GM12891 (cell line): ENCODE measurements around the gene FAM229B. TPM values are rescaled to one million over a fixed set of nuclear protein-coding genes. Genes with fewer than 3 reads are reported as not detected.
A peak's percentile ranks its signal among the peaks of the same experiment; 100 is the strongest.

Experiments
- DNase-seq: peaks from one replicate; pipeline ENCODE4 v3.0.0; 2011; ENCODE audit warnings: low spot score; ENCODE audit not compliant: insufficient read length
- FAIRE-seq: peaks from 2 replicates; lab custom pipeline; 2011; peaks lifted over from hg19 to GRCh38; lab: Jason Lieb, UNC
- PAX5 ChIP-seq: IDR thresholded peaks from 2 replicates; pipeline ENCODE4 v1.6.1; 2011; ENCODE audit warnings: low read length, moderate library complexity, mild to moderate bottlenecking; ENCODE audit not compliant: insufficient read depth, severe bottlenecking
- POLR2A ChIP-seq: IDR thresholded peaks from 2 replicates; pipeline ENCODE4 v1.6.1; 2011; ENCODE audit warnings: low read depth, low read length, control low read depth
- POLR2AphosphoS5 ChIP-seq: IDR thresholded peaks from 2 replicates; pipeline ENCODE4 v1.6.1; 2011; ENCODE audit warnings: low read depth, low read length, control low read depth
- POU2F2 ChIP-seq: IDR thresholded peaks from 2 replicates; pipeline ENCODE4 v1.6.1; 2011; ENCODE audit warnings: low read depth, mild to moderate bottlenecking, control low read depth, low read length, moderate library complexity
- SPI1 ChIP-seq: IDR thresholded peaks from 2 replicates; pipeline ENCODE4 v1.6.1; 2011; ENCODE audit warnings: low read depth, low read length, control low read depth
- TAF1 ChIP-seq: IDR thresholded peaks from 2 replicates; pipeline ENCODE4 v1.6.1; 2011; ENCODE audit warnings: low read depth, low read length, control low read depth
- polyA plus RNA-seq: library from polyadenylated mRNA; unstranded; fragments of >200 nt; gene quantifications from one replicate; pipeline ENCODE4 v1.2.1, GENCODE V29; 2012; ENCODE audit warnings: low read depth, missing spikeins, inconsistent platforms; ENCODE audit not compliant: missing spikeins

FAM229B gene
- 2.1 TPM for polyA plus RNA-seq

GRCh38 chr6:112087136-112087911 is at the start of gene FAM229B, which contains the start of gene TUBE1:
Gene FAM229B, plus strand, starts transcription at chr6:112087591. Its CDS starts 11,693 bp downstream, at chr6:112099284.
Gene TUBE1, minus strand, starts transcription at chr6:112087482. Its CDS starts 48 bp downstream, at chr6:112087434.
- DNase-seq (peak; percentile 54), FAIRE-seq (peak; percentile 100)
- TF ChIP-seq POLR2A (peak; percentile 28; the same call in 1 of the 2 replicates), PAX5 (no peak), POLR2AphosphoS5 (peak; percentile 42; the same call in 1 of the 2 replicates)

GRCh38 chr6:112037783-112038216 is 49.6 kb upstream of the FAM229B start:
- FAIRE-seq (no peak), DNase-seq (no peak)
- TF ChIP-seq POLR2A: no peak
- no peak for TF ChIP-seq TAF1
- no peak for TF ChIP-seq SPI1
- TF ChIP-seq PAX5: no peak
- TF ChIP-seq POLR2AphosphoS5: no peak
- TF ChIP-seq POU2F2: no peak

GRCh38 chr6:112038268-112038667 is 49.1 kb upstream of the FAM229B start:
- FAIRE-seq (no peak), DNase-seq (no peak)
- TF ChIP-seq TAF1 (no peak), POU2F2 (no peak), POLR2AphosphoS5 (no peak), PAX5 (no peak), SPI1 (no peak), POLR2A (no peak)

- TF ChIP-seq POLR2A (no peak), SPI1 (no peak), POLR2AphosphoS5 (no peak), TAF1 (no peak)
- no peak for FAIRE-seq
- DNase-seq: no peak
Observed at GRCh38 chr6:112038756-112039430, 48.5 kb upstream of the FAM229B start.

GRCh38 chr6:112039431-112039770 is 48.0 kb upstream of the FAM229B start:
- FAIRE-seq (no peak), DNase-seq (no peak)
- TF ChIP-seq POLR2A (no peak), SPI1 (no peak), TAF1 (no peak), PAX5 (no peak), POLR2AphosphoS5 (no peak), POU2F2 (no peak)

GRCh38 chr6:112040956-112041355 is 46.4 kb upstream of the FAM229B start:
- FAIRE-seq (no peak), DNase-seq (no peak)
- no peak for TF ChIP-seq SPI1
- TF ChIP-seq TAF1: no peak
- no peak for TF ChIP-seq POU2F2
- TF ChIP-seq POLR2A: no peak
- no peak for TF ChIP-seq PAX5
- no peak for TF ChIP-seq POLR2AphosphoS5

GRCh38 chr6:112041535-112041934 is 45.9 kb upstream of the FAM229B start:
- TF ChIP-seq SPI1 (no peak), POU2F2 (no peak), POLR2AphosphoS5 (no peak), PAX5 (no peak), TAF1 (no peak), POLR2A (no peak)
- DNase-seq: no peak
- FAIRE-seq: no peak

GRCh38 chr6:112043032-112044007 is 44.1 kb upstream of the FAM229B start:
- DNase-seq (peak; percentile 58), FAIRE-seq (peak; percentile 71)
- TF ChIP-seq PAX5: peak; percentile 10
- 0 out of 2 replicates have a peak, but pooled peaks have one; percentile 36 for TF ChIP-seq POLR2A
- peak; percentile 38; the same call in 1 of the 2 replicates for TF ChIP-seq POU2F2
- TF ChIP-seq SPI1: no peak
- TF ChIP-seq TAF1: no peak

GRCh38 chr6:112044196-112044595 is 43.2 kb upstream of the FAM229B start:
- FAIRE-seq (no peak), DNase-seq (no peak)

More at GRCh38 chr6:112044196-112044595, 43.2 kb upstream of the FAM229B start:
- no peak for TF ChIP-seq POLR2AphosphoS5
- TF ChIP-seq POLR2A: no peak
- TF ChIP-seq PAX5: no peak
- TF ChIP-seq POU2F2: no peak
- TF ChIP-seq SPI1: no peak
- TF ChIP-seq TAF1: no peak
